Fibroblast of skin of right quadriceps (primary cell): Measurements from ENCODE around the gene KPNA3.
"Not testable (repeated sequence)": the region's sequence is repeated elsewhere in the genome, so short reads cannot be mapped to it uniquely, and the experiment has no call there.

Experiments used
- DNase-seq: peaks from one replicate; pipeline ENCODE4 v3.0.0-alpha.2; 2013

Gene KPNA3

DNA sequence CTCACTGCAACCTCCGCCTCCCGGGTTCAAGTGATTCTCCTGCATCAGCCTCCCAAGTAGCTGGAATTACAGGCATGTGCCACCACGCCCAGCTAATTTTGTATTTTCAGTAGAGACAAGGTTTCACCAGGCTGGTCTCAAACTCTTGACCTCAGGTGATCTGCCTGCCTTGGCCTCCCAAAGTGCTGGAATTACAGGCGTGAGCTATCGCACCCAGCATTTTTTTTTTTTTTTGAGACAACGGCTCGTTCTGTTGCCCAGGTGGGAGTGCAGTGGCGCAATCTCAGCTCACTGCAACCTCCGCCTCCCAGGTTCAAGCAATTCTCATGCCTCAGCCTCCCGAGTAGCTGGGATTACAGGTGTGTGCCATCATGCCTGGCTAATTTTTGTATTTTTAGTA, 10.6 kb upstream of the KPNA3 start:
- DNase-seq: not testable (repeated sequence)

DNA sequence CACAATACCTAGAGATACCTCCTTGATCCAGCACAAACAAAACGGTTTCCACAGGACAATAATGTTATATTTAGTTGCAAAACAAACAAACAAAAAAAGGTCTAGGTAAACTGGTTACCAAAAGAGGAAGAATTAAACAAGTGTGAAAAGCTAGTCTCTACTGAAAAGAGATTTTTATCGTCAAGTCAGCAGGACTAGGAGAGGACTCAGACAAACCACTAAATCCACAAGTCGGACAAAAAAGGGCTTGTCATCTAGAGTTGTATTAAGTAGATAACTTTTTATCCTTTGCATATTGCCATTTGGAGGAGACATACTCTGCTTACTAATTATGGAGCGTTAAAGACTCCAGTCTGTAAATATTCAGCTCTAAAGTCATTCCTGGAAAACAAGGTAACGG, 9.9 kb upstream of the KPNA3 start:
- no peak for DNase-seq

DNA sequence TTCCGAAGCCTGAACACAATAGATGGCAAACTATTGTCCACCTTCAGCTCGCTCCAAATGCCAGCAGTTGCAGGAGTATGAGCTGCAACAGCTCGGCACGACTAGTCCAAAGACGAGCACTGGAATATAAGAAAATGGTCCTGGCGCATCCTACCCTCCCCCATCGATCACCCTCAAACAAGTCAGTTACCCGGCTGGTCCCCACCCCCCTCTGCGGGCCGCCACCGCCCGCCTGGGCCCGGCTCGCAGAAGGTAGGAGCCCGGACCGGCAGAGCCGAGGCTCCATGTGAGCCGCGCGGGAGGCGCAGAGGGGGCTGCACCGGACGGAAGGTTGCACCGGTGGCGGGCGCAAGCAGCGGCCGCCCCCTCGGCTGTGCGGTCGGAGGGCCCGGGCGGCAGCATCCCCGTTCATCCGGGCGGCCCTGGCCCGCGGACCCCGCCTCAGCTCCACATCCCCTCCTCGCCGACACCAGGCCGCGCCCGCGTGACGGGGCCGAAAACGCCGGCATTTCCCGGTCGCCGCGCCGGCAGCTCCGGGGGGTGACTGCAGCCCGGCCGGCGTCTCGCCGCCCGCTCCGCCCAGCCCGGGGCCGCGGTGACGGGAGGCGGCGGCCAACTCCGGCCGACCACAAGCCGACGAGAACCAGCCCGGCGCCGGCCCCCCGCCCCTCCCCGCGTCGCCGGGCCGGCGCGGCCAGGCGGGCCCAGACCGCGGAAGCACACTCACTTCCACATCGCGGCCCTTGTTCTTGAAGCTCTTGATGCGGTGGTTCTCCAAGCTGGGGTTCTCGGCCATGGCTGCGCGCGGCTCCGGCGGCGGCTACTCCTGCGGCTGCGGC, 552 bp downstream of the KPNA3 start:
- peak; percentile 44 for DNase-seq

DNA sequence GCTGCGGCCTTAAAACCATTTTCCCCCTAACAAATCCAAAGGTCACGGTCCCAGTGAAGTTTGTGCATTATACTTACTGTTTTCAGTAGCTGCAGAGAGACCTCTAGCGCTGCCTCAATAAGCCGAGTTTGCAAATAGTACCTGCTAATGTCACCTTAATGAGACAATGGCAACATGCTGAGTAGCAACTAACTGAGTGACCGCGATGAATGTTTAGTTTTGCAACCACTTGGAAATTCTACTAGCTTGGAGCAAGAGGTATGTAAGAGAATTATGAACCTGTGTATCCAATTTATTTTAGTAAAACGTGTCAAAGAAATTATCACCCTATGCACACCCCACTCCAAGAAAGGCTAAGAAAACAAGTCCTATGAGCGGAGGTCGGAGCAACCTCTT, 1.2 kb downstream of the KPNA3 start:
- DNase-seq: peak; percentile 10

DNA sequence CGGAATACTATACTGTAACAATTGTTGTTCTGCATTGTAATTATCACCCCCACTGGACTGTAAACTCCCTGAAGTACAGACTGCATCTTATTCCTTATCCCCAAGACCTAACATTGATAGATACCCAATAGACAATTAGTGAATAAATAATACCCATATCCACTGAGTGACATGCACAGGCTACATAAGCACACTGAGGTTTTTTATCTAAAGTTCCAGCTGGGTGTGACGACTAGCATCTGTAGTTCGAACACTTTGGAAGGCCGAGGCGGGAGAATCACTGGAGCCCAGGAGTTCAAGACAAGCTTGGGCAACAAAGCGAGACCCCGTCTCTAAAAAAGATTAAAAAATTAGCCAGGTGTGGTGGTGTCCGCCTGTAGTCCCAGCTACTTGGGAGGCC, 2.5 kb downstream of the KPNA3 start:
- no peak for DNase-seq

DNA sequence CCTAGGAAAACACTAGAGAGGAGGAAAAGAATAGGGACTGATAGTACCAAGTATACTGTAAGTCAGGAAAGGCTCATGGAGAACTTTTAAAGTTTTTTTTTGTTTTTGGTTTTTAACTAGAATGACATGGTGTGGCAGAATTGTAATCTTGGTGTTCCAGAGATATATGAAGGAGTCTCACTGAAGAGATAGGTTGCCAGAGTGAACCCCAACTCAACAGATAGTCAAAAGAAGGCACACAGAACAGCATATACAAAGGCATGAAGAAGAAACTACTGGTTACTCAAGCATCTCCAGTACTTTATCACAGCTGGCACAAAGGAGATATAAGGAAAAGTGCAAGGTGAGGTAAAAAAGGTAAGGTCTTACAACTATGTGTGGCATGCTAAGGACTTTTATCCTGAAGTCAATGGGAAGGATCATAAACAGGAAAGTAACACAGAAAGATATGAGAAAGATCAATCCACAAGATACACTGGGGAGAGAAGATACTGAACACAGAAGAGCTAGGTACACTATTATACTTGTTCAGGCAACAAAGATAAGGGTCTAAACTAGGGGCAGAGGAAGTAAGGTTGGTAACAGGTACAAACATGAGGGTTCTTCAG, 6.0 kb downstream of the KPNA3 start:
- no peak for DNase-seq

DNA sequence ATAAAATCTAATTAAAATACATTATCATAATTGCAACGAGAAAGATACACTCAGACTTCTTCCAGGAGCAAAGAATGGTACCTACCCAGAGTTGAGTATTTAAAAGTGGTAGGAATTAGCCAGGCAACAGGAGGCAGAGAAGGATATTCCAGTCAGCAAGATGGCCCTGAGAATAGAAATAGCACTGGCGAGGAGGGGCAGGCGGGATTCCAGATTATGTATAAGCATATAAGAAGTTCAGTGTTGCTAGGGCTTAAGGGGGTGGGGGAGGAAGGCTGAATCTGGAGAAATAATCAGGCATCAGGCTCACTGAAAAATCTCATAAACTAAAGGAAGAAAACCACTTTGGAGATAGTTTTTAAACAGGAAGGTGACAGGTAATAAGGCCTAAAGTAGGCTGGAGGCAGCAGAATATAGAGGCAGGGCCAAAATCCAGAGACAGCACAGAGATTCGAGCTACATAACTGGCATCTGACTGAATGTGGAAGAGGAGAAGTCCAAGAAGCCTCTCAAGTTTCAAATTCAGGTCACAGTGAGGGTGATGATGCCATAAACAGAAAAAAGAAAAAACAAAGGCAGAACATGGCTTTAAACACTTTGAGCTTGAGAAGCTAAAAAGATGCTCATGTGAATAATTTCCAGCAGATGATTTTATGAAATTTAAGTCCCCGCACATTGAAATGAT, 7.5 kb downstream of the KPNA3 start:
- DNase-seq: no peak

DNA sequence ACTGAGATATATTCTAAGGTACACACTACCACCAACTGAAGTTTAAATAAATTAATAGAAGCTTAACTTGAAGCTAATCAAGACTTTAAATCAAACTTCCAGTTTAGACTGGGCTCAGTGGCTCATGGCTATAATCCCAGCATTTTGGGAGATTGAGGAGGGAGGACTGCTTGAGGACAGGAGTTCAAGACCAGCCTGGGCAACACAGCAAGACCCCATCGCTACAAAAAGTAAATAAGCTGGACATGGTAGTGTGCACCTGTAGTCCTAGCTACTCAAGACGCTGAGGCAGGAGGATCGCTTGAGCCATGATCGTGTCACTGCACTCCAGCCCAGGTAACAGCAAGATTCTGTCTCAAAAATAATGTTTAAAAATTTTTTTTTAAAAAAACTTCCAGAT, 8.6 kb downstream of the KPNA3 start:
- no peak for DNase-seq

DNA sequence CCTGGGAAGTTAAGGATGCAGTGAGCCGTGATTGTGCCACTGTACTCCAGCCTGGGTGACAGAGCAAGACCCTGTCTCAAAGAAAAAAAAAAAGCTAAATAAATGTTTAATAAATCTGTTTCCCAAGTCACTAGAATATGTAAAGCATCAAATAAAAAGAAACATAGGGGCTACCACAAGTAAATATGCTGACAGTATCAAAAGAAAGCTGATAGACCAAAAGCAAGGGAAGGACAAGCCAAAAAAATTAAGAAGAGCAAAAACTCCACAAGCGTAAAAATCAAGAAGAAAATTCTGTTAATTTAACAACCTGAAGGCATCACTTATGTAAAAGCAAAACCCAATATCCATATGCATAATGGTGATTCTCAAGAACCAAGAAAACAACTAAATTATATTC, 9.7 kb downstream of the KPNA3 start:
- no peak for DNase-seq

DNA sequence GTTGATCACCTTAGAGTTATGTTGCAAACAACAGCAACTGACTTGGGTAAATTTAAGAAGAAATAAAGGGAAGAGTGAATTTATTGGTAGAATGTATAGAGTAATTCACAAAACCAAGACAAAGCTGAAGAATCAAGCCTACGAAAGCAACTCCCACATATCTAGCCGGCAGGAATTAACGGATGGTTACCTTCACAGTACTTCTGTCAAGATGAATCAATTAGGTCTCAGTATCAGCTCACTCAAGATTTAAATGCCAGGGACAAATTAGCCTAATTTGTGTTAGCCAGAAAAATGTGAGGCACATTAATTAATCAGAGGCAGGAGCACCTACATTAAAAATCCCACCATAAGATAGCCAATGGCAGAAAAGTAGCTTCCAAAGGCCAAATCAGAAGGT, 10.7 kb downstream of the KPNA3 start:
- DNase-seq: no peak

DNA sequence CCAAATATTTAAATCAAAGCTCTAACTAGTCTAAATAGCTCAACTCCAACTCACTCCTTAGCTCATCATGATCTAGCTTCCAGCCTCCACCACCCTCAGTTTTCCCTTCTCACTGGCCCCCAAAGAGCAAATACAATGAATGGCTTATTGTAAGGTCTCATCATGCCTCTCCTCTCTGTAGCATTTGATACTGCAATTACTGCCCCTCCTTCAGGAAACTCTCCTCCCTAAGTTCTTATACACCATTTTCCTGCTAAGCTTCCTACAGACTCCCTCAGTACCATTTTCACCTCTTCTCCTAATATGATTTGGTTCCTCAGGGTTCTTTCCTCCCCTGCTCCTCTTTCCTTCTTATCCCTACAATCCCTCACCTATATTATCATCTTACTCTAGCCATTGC, 12.8 kb downstream of the KPNA3 start:
- no peak for DNase-seq

DNA sequence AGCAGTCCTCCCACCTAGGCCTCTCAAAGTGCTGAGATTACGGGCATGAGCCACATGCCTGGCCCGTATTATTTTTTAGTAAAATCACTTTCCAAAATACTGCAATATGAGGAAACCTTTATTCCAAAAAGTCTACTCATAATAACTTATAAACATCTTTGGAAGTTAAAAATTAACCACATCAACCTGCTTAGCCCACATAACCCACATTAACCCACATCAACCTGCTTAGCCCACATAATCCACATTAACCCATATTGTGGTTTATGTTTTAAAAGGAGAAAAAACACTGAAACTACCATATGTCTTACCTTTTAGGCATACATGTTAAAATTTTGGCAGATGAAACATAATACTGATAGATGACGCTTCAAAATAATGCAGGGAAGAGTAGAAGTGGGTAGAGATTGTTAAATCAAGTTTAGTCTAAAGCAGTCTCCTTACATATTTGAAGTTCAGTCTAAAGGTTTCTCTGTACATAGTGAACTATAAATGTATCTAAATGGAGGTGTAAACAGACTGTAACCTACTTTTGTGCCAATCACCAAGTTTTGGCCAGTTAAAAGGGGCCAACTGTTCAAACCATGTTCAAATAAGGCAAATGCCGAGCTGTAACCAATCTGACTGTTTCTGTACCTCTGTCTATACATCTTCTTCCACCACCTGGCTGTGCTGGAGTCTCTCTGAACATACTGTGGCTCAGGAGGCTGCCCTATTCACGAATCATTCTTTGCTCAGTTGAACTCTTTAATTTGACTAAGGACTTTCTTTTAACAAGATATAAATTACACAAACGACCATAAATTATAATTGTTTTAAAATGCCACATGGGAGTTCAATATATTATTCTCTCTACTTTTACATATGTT, 14.5 kb downstream of the KPNA3 start:
- DNase-seq: no peak

DNA sequence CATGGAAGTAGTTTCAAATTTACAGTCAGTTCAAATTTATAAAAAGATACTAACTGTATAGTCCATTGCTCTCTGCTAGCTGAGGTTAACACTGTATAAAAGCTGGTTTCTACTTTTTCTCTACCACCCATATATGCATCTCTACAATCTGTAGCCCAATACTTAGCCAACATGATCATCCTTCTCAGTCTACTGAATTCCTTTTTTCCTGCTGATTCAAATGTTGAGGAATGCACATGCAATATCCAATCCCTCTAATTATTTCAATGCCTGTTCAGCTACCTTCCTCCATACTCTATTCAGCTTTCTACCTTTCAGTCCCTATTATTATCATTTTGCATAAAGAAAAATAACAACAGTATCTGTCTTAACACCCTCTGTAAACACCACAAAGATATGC, 15.6 kb downstream of the KPNA3 start:
- DNase-seq: peak; percentile 55

DNA sequence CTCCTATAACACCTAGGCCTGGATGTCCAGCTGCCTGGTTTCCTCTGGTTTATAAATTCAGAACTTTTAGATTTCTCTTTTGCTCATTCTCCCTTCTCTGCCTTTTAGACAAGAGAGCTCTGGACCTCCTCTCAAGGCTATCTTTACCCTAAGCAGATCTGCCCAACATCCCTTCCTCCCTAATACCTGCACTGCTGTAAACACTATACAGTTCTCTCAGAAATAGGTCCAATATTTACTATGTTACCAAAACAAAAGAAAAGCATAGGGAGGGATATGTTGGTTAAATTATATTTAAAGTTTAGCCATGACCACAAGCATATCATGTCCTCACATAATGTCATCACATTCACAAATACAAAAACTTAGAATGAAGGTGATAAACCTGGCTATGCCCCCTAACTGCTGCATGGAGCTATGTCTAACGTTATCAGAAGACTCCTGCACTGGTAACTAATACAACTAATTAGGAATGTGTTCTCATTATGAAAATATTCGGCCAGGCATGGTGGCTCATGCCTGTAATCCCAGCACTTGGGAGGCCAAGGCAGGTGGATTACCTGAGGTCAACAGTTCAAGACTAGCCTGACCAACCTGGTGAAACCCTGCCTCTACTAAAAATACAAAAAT, 18.0 kb downstream of the KPNA3 start:
- DNase-seq: no peak

DNA sequence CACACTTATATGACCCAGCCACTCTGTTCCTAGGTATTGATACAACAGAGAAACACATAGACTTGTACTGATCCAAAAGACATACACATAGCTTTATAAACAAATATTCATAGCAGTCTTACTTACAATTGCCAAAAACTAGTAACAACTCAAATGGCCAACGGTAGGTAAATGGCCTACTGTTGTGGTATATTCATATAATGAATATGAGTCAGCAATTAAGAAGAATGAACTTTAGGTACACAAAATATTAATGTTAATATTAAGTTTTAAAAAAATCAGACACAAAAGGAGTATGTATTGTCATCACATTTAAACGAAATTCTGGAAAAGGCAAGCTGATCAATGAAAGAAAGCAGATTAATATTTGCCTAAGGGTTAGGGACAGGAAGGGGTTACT, 19.7 kb downstream of the KPNA3 start:
- DNase-seq: no peak

DNA sequence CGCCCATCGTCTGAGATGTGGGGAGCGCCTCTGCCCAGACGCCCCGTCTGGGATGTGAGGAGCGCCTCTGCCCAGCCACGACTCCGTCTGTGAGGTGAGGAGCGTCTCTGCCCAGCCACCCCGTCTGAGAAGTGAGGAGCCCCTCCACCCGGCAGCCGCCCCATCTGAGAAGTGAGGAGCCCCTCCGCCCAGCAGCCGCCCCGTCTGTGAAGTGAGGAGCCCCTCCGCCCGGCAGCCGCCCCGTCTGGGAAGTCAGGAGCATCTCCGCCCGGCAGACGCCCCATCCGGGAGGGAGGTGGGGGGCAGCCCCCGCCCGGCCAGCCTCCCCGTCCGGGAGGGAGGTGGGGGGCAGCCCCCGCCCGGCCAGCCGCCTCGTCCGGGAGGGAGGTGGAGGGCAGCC, 30.7 kb downstream of the KPNA3 start:
- not testable (repeated sequence) for DNase-seq

DNA sequence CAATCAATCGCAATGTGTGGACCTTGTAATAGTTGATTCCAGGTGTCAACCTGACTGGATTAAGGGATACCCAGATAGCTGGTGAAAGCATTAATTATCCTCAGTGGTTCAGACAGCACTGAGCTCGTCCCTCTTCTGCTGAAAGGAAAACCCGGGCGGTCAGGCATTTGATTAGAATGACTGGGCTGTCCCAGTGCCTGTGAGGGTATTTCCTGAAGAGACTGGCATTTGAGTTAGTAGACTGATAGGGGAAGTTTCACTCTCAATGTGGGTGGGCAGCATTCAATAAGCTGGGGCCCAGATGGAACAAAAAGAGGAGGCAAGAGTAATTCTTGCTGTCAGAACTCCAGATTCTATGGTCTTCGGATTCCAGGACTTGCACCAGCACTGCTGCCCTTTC, 31.9 kb downstream of the KPNA3 start:
- DNase-seq: no peak

DNA sequence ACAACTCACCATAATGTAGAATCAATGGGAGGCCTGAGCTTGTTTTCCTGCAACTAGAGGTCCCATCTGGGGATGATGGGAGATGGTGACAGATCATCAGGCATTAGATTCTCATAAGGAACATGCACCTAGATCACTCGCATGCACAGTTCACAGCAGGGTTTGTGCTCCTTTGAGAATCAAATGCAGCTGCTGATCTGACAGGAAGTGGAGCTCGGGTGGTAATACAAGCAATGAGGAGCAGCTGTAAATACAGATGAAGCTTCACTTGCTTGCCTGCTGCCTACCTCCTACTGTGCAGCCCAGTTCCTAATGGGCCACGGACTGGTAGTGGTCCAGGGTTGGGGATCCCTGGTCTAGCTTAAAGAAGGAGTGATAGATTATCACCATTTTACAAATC, 33.0 kb downstream of the KPNA3 start:
- peak; percentile 6 for DNase-seq

DNA sequence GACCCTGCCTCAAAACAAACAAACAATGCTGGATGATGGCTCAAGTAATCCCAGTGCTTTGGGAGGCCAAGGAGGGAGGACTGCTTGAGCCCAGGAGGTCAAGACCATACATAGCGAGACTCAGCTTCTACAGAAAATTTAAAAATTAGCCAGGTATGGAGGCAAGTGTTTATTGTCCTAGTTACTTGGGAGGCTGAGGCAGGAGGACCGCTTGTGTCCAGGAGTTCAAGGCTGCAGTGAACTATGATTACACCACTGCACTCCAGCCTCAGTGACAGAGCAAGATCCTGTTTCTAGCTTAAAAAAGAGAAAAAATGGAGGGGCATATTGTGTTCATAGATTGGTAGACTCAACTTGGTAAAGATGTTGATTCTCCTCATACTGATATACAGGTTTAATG, 36.2 kb downstream of the KPNA3 start:
- DNase-seq: no peak

DNA sequence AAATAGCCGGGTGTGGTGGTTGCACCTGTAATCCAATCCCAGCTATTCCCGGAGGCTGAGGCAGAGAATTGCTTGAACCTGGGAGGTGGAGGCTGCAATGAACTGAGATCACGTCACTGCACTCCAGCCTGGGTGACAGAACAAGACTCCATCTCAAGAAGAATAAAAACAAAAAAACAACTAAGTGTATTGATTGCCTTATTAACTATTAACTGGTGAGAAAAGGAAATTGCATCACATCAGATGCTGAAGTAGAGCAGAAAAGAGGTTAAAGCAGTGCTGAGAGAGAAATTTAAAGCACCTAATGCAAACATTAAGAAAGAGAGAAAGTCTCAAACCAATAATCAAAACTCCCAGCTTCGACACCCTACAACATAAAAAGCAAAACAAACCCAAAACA, 38.3 kb downstream of the KPNA3 start:
- DNase-seq: no peak

DNA sequence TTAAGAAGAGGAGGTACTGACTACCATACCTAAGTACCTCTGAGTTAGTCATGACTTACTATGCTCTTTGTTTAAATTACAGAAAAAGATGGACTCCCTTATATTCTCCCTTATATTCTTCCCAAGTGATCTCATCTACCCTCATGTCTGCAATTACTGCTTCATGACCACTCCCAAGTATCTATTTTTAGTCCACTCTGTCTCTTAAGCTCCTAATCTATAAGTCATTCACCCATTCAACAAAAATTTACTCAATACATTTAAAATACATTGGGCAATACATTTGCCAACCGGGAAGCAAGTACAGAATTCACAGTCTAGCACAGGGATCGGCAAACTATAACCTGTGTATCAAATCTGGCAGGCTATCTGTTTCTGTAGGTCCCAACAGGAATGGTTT, 42.6 kb downstream of the KPNA3 start:
- DNase-seq: peak; percentile 23

DNA sequence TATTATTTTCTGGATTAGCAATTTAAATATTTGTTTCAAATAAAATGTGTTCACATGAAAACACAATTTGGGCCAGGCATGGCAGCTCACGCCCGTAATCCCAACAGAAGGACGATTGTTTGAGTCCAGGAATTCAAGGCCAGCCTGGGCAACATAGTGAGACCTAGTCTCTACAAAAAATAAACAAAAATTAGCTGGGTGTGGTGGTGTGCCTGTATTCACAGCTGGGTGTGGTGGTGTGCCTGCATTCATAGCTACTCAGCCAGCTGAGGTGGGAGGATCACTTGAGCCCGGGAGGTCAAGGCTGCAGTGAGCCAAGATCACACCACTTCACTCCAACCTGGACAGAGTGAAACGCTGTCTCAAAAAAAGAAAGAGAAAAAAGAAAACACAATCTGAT, 46.4 kb downstream of the KPNA3 start:
- DNase-seq: no peak

DNA sequence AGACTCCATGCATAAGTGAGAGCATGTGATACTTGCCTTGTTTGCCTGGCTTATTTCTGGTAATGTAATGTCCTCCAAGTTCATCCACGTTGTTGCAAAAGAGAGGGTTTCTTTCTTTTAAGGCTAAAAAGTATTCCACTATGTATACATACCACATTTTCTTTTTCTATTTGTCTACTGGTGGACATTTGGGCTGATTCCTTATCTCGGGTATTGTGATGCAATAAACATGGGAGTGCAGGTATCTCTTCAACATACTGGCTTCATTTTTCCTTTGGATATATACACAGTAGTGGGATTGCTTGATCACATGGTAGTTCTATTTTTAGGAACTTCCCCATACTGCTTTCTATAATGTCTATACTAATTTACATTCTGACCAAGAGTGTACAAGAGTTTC, 51.6 kb downstream of the KPNA3 start:
- no peak for DNase-seq
